IMR-90 (cell line): ENCODE results near the gene TM4SF1.

Experiments
- CEBPB ChIP-seq: IDR thresholded peaks from 2 replicates; pipeline ENCODE4 v1.6.1; 2012; ENCODE audit warnings: low read depth, low read length, improper control_type of control experiment
- FOS ChIP-seq: fragments of 150-350 bp; IDR thresholded peaks from 2 replicates; pipeline ENCODE4 v1.6.1; 2016; ENCODE audit warnings: low read depth, low read length
- MAZ ChIP-seq: IDR thresholded peaks from 2 replicates; pipeline ENCODE4 v1.6.1; 2012; ENCODE audit warnings: low read depth, mild to moderate bottlenecking, low read length, improper control_type of control experiment, moderate library complexity, borderline replicate concordance
- POLR2A ChIP-seq: IDR thresholded peaks from 2 replicates; pipeline ENCODE4 v1.6.1; 2012; ENCODE audit warnings: mild to moderate bottlenecking, low read depth, low read length
- RAD21 ChIP-seq: IDR thresholded peaks from 2 replicates; pipeline ENCODE4 v1.6.1; 2012; ENCODE audit warnings: low read length, improper control_type of control experiment
- RCOR1 ChIP-seq: IDR thresholded peaks from 2 replicates; pipeline ENCODE4 v1.6.1; 2012; ENCODE audit warnings: mild to moderate bottlenecking, low read length, improper control_type of control experiment; ENCODE audit not compliant: insufficient replicate concordance
- SMC3 ChIP-seq: fragments of 150-350 bp; IDR thresholded peaks from 2 replicates; pipeline ENCODE4 v1.6.1; 2016; ENCODE audit warnings: low read depth, mild to moderate bottlenecking, antibody characterized with exemption, low read length, moderate library complexity
- TF ChIP-seq, protein P1 (sequence below): conservative IDR thresholded peaks from 2 replicates; pipeline ENCODE4 v1.5.1; 2012; ENCODE audit warnings: mild to moderate bottlenecking, low read depth, low read length, improper control_type of control experiment
- TF ChIP-seq, protein P2 (sequence below): fragments of 150-350 bp; IDR thresholded peaks from 2 replicates; pipeline ENCODE4 v1.6.1; 2017; ENCODE audit warnings: mild to moderate bottlenecking, antibody characterized with exemption, low read length, low read depth

DNA sequence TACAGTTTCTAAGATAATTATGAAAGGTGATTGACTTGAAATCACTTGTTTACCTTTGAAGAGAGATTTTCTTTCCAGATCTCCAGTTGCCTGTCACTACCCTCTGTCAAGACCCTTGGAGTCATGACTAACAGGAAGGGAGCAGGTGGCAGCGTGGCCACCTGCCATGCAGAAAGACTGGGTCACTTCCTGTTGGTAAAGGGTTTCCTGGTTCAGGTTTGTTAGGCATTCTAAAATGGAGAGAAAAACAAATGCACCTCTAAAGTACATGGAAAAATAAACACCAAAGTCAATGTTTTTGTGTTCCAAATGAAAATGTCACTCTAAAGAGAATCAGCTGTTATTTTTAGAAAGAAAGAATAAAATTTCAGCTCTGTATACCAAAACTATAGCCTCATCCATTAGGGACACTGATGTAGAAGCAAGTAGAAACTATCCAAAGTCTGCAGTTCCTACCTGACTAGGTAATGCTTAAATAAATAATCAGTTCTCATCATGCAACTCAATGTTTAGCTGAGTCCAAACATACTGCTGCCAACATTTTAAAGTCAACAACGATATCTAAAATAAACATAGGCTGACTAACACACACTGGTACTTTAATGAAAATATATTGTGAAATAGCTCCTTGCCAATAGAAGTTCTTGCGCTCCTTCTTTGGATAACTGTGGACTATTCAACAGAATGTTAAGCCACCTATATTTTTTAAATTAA lies 23.9 kb upstream of the TM4SF1 start:
- TF ChIP-seq, protein P1, sequence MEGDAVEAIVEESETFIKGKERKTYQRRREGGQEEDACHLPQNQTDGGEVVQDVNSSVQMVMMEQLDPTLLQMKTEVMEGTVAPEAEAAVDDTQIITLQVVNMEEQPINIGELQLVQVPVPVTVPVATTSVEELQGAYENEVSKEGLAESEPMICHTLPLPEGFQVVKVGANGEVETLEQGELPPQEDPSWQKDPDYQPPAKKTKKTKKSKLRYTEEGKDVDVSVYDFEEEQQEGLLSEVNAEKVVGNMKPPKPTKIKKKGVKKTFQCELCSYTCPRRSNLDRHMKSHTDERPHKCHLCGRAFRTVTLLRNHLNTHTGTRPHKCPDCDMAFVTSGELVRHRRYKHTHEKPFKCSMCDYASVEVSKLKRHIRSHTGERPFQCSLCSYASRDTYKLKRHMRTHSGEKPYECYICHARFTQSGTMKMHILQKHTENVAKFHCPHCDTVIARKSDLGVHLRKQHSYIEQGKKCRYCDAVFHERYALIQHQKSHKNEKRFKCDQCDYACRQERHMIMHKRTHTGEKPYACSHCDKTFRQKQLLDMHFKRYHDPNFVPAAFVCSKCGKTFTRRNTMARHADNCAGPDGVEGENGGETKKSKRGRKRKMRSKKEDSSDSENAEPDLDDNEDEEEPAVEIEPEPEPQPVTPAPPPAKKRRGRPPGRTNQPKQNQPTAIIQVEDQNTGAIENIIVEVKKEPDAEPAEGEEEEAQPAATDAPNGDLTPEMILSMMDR: no peak
- no peak for TF ChIP-seq POLR2A
- no peak for TF ChIP-seq MAZ
- TF ChIP-seq RAD21: no peak
- TF ChIP-seq CEBPB: peak; percentile 99
- TF ChIP-seq, protein P2, sequence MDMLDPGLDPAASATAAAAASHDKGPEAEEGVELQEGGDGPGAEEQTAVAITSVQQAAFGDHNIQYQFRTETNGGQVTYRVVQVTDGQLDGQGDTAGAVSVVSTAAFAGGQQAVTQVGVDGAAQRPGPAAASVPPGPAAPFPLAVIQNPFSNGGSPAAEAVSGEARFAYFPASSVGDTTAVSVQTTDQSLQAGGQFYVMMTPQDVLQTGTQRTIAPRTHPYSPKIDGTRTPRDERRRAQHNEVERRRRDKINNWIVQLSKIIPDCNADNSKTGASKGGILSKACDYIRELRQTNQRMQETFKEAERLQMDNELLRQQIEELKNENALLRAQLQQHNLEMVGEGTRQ: no peak
- no peak for TF ChIP-seq SMC3
- TF ChIP-seq RCOR1: no peak
- TF ChIP-seq FOS: peak; percentile 87
